HUES6 (cell line): Measurements from ENCODE around the gene DCP1B.

Source experiments
- H3K27ac ChIP-seq: 2 replicates; pipeline ENCODE4 v1.7.0; 2013; ENCODE audit warnings: low read depth, mild to moderate bottlenecking, low read length, inconsistent platforms
- H3K27me3 ChIP-seq: 2 replicates; pipeline ENCODE4 v1.6.1; 2013; ENCODE audit warnings: low read length; ENCODE audit not compliant: control insufficient read depth, insufficient read depth
- H3K36me3 ChIP-seq: 2 replicates; pipeline ENCODE4 v1.6.1; 2013; ENCODE audit warnings: low read length; ENCODE audit not compliant: control insufficient read depth, insufficient read depth
- H3K4me1 ChIP-seq: 2 replicates; pipeline ENCODE4 v1.6.1; 2013; ENCODE audit warnings: low read length; ENCODE audit not compliant: control insufficient read depth, insufficient read depth
- H3K4me3 ChIP-seq: 2 replicates; pipeline ENCODE4 v1.5.1; 2013; ENCODE audit warnings: low read depth, low read length
- H3K9ac ChIP-seq: one replicate; pipeline ENCODE4 v1.6.1; 2013; ENCODE audit warnings: mild to moderate bottlenecking, low read length
- H3K9me3 ChIP-seq: 2 replicates; pipeline ENCODE4 v1.6.1; 2013; ENCODE audit warnings: low read depth, low read length; ENCODE audit not compliant: control insufficient read depth, insufficient read depth

DCP1B gene

DNA sequence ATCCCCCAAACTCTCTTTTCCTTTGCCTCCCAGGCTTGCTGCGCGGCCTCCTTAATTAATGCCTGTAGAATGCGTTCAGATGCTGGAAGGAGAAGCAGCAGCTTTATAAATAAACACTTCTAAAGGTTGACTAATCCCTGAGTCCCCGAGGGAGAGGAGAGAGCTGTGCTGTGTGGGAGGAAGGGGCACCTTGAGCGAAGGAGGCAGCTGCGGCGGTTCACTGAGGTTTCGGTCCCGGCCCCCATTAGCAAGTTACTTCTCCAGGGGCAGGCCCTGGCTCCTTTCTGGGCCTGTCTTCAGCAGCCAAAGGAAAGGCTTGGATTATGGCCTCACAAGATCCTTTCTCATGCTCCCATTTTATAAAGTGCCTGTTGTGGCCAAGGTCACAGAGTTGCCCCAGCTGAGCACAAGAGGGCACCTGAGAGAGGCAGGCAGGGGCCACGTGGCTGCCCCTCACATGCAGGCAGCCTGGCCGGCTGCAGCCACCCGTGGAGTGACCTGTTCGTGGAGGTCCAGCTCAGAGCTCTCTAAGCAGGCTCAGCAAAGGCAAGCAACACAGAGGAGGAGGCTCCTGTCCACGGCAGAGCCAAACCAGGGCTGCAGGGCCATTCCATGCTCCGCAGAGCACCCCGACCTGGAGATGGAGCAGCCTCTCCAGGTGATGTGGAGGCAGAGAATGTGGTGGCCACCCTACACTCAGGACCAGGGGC is 70.8 kb downstream of the DCP1B start:
- H3K9ac ChIP-seq = no peak overlapping the region

DNA sequence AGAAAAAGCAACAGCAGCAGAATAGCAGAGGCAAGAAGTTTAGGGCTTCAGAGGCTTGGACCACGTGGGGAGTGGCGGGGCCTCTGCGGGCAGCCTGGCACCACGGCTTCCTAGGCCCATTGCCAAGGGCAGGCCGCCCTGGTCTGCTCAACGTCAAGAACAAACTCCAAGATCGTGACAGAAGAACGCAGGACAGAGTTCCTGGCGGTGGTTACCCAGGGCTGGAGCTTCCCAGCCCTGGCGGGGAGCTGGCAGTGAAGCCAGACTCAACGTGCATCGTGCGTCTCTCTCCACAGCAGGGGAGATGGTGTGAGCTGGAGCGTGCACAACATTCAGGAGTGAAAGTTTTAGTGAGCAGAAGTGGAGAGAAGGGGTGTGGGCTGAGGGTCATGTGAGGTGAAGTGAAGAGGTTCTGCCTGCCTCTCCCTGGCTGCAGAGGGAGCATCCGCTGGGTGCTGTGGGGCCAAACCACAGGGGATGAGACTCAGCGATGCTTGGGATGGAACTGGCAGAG is 71.9 kb downstream of the DCP1B start:
- Histone ChIP-seq H3K4me1 (no peaks in the 10 kb centered on the region; the same call in 1 of the 2 replicates), H3K9me3 (no peaks in the 10 kb centered on the region), H3K27me3 (no peaks in the 10 kb centered on the region), H3K4me3 (no peak overlapping the region), H3K9ac (no peak overlapping the region), H3K27ac (no peak overlapping the region), H3K36me3 (no peaks in the 10 kb centered on the region)

More for the DNA sequence above, 70.8 kb downstream of the DCP1B start:
- H3K36me3 ChIP-seq = peaks cover 5% of the 10 kb centered on the region; the same call in 1 of the 2 replicates
- H3K27ac ChIP-seq = no peak overlapping the region
- no peaks in the 10 kb centered on the region for H3K4me1 ChIP-seq
- H3K27me3 ChIP-seq = no peaks in the 10 kb centered on the region
- H3K4me3 ChIP-seq = no peak overlapping the region
- H3K9me3 ChIP-seq = no peaks in the 10 kb centered on the region

DNA sequence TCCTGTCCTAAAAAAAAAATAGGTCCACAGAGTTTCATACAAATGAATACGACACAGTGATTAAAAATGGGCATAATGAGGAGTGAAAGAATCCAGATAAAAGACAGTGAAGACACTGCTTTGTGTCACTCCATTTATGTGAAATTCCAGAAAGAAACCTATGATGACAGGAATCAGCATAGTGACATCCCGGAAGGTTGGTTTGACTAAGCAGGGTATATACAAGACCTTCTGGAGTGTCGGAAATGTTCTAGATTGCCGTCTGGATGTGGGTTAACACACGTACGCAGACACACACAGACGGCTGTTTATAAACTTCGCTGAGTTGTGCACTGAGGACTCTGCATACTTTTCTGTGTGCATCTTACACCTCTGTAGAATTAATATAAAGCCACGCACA is 72.6 kb downstream of the DCP1B start:
- H3K9ac ChIP-seq = no peak overlapping the region
- no peaks in the 10 kb centered on the region for H3K9me3 ChIP-seq
- no peak overlapping the region for H3K4me3 ChIP-seq
- H3K4me1 ChIP-seq = no peaks in the 10 kb centered on the region; the same call in 1 of the 2 replicates
- no peak overlapping the region for H3K27ac ChIP-seq
- no peaks in the 10 kb centered on the region for H3K27me3 ChIP-seq
- no peaks in the 10 kb centered on the region for H3K36me3 ChIP-seq

DNA sequence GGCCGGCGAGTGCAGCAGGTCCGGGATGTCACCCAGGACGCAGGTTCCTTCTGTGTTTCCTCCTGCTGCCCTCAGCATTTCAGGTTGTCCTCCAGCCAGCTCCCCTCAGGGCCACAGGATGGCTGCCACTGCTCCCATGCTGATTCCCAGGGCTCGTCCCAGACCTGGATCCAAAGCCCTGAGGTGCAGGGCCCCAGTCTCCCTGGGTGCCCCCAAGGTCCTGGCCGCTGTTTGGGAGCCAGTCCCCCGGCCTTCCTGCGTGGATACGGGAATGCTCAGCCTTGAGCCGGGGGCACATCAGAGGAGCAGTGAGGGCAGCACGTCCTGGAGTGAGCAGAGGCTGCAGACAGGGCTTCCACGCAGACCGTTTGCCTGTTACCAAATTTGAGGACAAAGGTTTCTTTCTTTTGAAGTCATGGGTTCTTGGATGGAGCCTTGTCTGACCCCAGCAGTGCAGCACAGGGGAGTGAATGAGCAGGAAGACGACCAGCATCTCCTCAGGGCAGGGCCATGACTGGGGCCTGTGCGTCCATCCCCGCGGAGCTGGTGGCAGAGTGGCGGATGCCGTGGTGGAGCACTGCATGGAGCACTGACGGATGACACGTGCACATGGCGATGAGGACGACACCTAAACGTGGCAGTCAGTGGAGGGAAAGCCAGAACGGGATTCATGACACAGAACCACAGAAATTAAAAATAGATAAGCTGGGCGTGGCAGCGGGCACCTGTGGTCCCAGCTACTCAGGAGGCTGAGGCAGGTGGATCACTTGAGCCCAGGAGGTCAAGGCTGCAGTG is 73.3 kb downstream of the DCP1B start:
- Histone ChIP-seq H3K9me3 (no peaks in the 10 kb centered on the region), H3K9ac (no peak overlapping the region), H3K36me3 (no peaks in the 10 kb centered on the region), H3K4me3 (no peak overlapping the region), H3K27ac (no peak overlapping the region), H3K4me1 (no peaks in the 10 kb centered on the region; the same call in 1 of the 2 replicates), H3K27me3 (no peaks in the 10 kb centered on the region)

DNA sequence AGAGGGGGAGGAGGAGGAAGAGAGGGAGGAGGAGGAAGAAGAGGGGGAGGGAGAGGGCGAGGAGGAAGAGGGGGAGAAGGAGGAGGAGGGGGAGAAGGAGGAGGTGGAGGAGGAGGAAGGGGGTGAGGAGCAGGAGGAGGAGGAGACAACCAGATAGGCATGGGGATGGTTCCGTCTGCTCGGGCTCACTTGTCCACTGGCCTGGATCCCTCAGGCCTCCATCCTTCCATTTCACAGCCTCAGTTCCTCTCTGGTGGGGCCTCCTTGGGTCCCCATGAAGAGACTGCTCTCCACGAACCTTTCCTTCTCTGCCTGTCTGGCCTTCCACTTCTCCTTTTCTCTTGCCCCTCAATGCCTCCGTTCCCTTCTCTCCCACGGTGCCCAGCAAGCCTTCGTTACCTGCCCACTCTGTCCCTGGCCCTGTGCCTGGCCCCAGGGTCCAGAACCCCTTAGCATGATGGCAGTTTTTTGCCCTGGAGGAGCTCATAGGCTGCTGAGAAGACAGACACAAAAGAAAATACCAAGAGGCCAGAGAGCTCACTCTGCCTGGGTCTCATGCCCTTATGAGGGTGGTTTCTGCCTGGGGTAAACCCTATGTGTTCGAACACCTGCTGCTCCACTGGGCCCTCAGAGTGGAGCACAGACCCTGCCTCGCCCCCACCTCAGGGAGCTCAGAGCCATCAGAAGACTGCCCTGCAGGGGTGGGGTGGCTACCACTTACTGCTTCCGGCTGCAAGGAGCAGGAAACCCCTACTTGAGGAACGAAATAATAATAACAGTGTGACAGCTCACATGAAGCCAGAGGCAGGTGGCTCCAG is 74.1 kb downstream of the DCP1B start:
- H3K9me3 ChIP-seq = no peaks in the 10 kb centered on the region
- H3K4me1 ChIP-seq = no peaks in the 10 kb centered on the region; the same call in 1 of the 2 replicates
- H3K4me3 ChIP-seq = no peak overlapping the region
- no peaks in the 10 kb centered on the region for H3K36me3 ChIP-seq
- no peak overlapping the region for H3K27ac ChIP-seq
- no peak overlapping the region for H3K9ac ChIP-seq
- no peaks in the 10 kb centered on the region for H3K27me3 ChIP-seq

DNA sequence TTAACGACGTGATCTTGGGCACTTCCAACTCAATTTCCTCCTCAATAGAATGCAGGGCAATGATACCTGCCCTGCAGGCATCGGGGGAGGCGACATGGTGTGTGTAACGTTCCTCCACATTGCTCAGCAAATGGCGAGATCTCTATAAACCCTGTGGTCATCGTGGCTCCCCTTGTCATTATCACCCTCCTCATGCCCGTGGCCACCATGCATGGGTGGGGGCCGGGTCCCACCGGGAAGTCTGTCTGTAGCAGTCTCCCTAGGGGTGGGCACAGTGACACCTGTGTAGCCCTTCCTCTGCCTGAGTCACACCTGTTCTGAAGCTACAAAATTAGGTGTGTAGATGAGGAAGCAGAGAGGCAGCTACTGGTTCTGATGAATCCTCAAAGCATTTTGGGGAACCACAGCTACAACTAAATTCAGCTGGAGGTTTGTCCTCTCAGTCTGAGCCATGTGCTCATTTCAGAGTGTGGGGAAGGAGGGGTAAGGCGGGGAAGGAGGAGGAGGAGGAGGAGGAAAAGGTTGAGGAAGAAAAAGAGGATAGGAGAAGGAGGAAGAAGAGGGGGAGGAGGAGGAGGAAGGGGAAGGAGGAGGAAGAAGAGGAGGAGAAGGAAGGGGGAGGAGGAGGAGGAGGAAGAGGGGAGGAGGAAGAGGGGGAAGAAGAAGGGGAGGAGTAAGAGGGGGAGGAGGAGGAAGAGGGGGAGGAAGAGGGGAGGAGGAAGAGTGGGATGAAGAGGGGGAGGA is 74.8 kb downstream of the DCP1B start:
- H3K27me3 ChIP-seq = no peaks in the 10 kb centered on the region
- H3K36me3 ChIP-seq = no peaks in the 10 kb centered on the region
- H3K9ac ChIP-seq = no peak overlapping the region
- H3K4me1 ChIP-seq = no peaks in the 10 kb centered on the region; the same call in 1 of the 2 replicates
- no peak overlapping the region for H3K4me3 ChIP-seq
- no peaks in the 10 kb centered on the region for H3K9me3 ChIP-seq
- H3K27ac ChIP-seq = no peak overlapping the region

DNA sequence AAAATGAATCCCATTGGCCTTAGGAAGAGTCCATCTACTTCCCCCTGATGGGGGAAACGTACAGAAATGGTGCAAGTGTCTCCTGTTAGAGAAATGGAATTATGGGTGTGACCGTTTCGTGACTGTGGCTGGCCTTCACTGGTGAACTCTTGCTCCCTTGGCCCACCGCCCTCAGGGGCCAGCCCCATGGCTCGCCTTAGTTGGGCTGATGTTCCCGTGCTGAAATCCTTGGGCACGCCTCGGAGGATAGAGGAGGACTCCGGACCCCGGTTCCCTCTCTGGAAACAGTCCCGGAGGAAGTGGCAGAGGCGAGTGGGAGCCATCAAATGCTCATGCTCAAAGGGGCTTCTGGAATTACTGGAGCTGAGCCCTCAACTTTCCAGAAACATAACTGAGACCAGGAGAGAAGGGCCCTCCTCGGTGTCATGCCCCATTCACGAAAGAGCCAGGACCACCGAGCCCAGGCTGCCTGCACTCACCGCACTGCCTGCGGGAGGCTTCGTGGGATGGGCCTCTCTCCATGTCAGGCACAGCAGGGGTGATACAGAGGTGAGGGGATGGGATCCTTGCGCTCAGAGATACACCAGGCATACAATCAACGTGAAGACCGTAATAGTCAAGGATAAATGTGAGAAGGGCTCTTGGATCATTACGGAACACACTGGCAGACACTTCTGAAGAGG is 75.7 kb downstream of the DCP1B start:
- H3K9ac ChIP-seq = no peak overlapping the region
- H3K36me3 ChIP-seq = no peaks in the 10 kb centered on the region
- no peaks in the 10 kb centered on the region for H3K27me3 ChIP-seq
- H3K27ac ChIP-seq = no peak overlapping the region
- no peak overlapping the region for H3K4me3 ChIP-seq
- no peaks in the 10 kb centered on the region; the same call in 1 of the 2 replicates for H3K4me1 ChIP-seq
- H3K9me3 ChIP-seq = no peaks in the 10 kb centered on the region

DNA sequence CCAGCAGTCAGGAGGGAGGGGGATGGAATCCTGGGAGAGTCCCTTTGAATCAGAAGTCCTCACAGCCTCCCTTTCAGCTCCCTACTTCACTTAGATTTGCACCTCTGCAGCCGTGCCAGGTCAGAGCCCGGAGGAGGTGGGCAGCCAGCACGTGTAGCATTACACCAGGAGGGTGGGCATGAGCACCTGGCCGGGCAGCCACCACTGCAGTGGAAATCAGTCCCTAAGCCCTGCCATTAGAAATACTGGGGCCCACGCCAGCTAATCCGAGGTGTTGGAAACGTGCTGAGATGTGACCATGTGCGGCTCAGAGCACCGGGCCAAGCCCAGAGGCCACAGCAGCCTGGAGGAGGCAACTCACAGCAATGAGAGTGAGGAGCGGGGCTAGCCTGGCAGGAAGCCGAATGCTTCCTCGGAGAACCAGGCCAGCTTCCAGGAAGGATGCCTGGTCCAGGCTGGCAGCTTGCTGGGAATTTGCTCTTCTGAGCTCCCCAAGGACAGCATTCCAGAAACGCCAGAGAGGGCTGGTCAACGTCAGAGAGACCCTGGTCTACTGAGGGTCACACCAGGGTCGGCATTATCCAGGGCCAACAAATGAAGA is 76.4 kb downstream of the DCP1B start:
- H3K27me3 ChIP-seq = no peaks in the 10 kb centered on the region
- H3K4me3 ChIP-seq = no peak overlapping the region
- no peak overlapping the region for H3K27ac ChIP-seq
- H3K9ac ChIP-seq = no peak overlapping the region
- no peaks in the 10 kb centered on the region; the same call in 1 of the 2 replicates for H3K4me1 ChIP-seq
- no peaks in the 10 kb centered on the region for H3K36me3 ChIP-seq
- no peaks in the 10 kb centered on the region for H3K9me3 ChIP-seq

DNA sequence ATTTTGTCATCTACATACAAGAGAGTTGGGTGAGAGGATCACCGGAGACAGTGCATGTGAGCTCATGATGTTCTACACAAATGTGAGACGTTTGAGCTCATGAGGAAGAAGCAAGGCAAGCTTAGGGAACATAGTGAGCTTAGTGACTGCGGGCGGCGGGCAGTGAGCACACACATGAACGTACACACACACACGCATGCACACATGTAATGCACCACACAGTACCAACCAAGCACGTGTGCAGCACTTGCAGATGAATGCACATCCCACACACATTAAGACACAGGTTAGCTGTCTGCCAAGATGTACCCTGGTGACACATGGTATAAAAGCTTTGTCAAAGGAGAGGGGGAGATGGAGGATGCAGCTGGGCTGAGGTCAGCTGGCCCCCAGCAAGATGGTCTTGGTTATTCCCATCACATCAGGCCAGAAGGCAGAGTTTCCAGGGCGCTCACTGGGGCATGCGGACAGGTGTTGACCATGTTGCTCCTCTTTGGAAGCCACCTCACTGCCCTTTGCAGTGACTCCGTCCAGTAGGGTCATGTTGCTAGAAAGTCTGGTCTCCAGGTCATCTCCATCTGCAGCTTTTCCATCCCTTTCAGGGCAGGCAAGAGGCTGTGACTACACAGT is 77.1 kb downstream of the DCP1B start:
- Histone ChIP-seq H3K4me1 (no peaks in the 10 kb centered on the region; the same call in 1 of the 2 replicates), H3K9ac (no peak overlapping the region)

More for the DNA sequence above, 77.1 kb downstream of the DCP1B start:
- Histone ChIP-seq H3K27me3 (no peaks in the 10 kb centered on the region), H3K4me3 (no peak overlapping the region), H3K27ac (no peak overlapping the region), H3K36me3 (no peaks in the 10 kb centered on the region), H3K9me3 (no peaks in the 10 kb centered on the region)
